NK-92 (cell line): ENCODE measurements around the gene KBTBD7.
A peak's percentile ranks its signal among the peaks of the same experiment; 100 is the strongest.

ENCODE experiments used
- DNase-seq: peaks from one replicate; lab custom pipeline; 2025; ENCODE audit not compliant: unreplicated experiment; lab: John Stamatoyannopoulos, UW

Gene KBTBD7

DNA sequence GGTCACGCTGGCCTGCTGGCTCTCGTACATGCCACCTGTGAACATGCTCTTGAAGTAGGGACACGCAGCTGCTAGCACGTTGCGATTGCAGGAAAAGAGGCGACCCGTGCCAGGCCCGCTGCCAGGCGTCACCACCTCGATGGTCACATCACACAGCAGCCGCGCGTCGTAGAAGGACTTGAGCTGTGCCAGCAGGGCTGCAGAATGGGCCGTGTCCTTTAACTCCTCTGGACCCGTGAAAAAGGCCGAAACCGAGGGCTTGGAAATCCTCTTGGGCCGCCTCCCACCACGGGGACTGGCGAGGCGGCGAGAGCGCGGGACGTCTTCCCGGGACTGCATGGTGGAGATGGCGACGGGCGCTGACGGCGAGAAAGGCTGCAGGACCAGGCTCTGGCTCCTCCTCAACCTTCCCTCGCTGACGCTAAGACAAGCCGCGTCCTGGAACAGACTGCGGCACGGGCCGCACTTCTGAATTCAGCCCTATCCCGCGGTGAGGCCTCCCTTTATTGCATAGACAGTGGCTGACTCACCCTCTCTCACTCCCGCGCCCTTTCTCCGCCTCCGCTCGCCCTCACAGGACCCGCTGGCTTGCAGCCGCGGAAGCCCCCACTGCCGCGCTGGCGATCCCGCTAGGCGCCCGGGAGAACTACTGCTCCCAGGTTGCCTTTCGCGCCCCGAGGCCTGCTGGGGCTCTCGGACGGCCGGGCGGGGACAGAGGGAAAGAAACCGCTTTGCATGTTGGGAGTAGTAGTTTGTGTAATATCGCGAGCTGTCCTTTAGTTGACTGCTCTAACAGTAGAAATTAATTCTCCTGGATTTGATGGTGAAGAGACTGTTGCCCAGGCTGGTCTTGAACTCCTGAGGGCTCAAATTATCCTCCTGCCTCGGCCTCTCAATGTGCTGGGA lies at the start of gene KBTBD7:
Gene KBTBD7, minus strand, starts transcription at position 651 of the 906 bp plus-strand sequence. Its CDS starts 312 bp downstream, at position 339.
- DNase-seq: peak; percentile 29

DNA sequence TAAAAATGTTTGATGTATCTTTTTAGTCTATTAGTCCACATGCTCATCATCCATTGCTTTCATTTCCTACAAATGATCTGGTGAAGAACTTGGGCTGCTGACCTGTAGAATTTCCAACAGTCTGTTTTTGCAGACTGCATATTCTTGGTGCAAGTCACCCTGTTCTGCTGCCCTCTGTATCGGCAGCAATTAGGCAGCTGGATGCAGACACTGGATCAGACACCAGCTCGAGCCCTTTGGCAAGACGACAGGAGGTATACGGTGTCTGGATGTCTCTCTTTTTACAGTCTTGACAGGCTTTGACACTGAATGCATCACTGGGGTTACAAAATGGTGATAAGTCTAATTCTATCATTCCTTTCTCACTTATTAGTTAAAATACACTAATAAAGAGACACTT lies 47.3 kb upstream of the KBTBD7 start:
- DNase-seq: no peak

DNA sequence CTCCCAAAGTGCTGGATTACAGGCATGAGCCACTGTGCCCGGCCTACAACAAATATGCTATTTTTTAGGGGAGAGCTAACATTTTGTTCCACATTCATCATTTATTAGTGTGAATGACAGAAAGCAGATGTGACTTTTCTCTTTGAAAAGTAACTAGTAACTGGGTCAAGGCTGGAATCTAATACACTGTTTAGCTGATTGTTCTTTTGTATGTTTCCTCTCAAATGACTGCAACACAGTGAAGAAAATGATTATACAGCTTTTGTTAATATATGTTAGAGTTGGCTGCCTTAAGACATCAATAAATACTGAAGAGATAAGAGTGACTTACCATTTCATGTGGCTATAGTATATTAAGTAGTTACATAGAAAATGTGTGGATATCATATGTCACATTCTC lies 42.0 kb upstream of the KBTBD7 start:
- no peak for DNase-seq

- DNase-seq: no peak
Observed at GRCh38 chr13:41232578-41233480, 38.5 kb upstream of the KBTBD7 start.

- DNase-seq: no peak
Observed at GRCh38 chr13:41231786-41232185, 37.4 kb upstream of the KBTBD7 start.

GRCh38 chr13:41231025-41231677 lies 36.8 kb upstream of the KBTBD7 start:
- no peak for DNase-seq

GRCh38 chr13:41229356-41229755 lies 35.0 kb upstream of the KBTBD7 start:
- DNase-seq: no peak

GRCh38 chr13:41224113-41225110 lies 30.0 kb upstream of the KBTBD7 start:
- no peak for DNase-seq

- DNase-seq: no peak
Observed at GRCh38 chr13:41222259-41222852, 28.0 kb upstream of the KBTBD7 start.

DNA sequence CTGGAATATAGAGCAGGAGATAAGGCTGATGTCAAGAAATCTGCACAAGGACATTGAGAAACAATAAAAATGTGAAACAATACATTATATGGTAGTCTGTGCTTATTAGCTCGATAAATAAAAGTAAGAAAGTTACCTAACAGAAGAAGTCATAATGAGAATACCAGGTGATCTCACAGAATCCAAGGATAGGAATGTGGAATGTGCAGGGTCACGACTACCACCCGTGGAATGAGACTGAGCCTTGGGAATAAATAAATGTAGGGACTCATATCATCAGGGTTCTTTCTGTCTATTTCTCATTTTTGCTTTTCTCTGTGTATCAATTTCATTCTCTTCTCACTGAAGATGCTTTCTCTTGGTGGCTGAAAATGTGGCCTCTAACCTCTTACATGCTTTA lies 26.0 kb upstream of the KBTBD7 start:
- no peak for DNase-seq

DNA sequence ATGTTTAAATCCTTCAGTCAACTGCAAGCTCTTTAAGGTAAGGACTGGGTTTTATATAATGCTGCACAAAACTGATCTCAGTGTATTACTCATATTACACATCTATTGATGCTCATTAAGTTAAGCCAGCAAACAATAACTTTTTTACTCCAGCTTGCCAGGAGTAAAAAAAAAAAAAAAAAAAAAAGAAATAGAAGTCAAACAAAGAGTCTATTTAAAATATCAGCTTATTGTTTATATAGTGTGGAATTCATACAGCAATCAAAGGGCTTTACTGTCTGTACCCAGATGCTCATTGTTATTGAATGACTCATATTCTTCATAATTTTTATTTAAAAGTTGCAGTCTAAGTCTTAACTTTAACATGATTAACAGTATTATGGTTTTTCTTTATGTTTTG lies 21.8 kb upstream of the KBTBD7 start:
- DNase-seq: no peak

- DNase-seq: no peak
Observed at GRCh38 chr13:41213919-41214318, 19.6 kb upstream of the KBTBD7 start.

GRCh38 chr13:41213316-41213715 lies 18.9 kb upstream of the KBTBD7 start:
- DNase-seq: no peak

- DNase-seq: no peak
Observed at GRCh38 chr13:41212881-41213280, 18.5 kb upstream of the KBTBD7 start.

- no peak for DNase-seq
Observed at GRCh38 chr13:41211062-41211461, 16.7 kb upstream of the KBTBD7 start.

DNA sequence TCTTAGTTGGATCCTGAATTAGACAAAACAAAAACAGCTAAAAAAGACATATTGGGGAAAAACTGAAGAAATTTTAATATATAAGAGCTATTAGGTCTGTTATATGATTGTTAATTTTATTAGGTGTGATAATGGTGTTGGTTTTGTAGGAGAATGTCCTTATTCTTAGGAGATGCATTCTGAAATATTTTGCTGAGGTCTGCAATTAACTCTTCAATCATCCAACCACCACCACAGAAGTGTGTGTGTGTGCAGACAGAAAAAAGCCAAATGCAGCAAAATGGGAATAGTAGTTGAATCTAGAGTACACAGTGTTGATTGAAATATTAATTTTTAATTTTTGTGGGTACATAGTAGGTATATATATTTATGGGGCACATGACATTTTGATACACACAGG lies 12.1 kb upstream of the KBTBD7 start:
- no peak for DNase-seq

- DNase-seq: no peak
Observed at GRCh38 chr13:41203810-41204209, 9.4 kb upstream of the KBTBD7 start.

- DNase-seq: no peak
Observed at GRCh38 chr13:41200126-41200525, 5.8 kb upstream of the KBTBD7 start.

- no peak for DNase-seq
Observed at GRCh38 chr13:41199526-41199925, 5.2 kb upstream of the KBTBD7 start.

GRCh38 chr13:41199079-41199478 lies 4.7 kb upstream of the KBTBD7 start:
- no peak for DNase-seq
